Endothelial cell of umbilical vein (primary cell): ENCODE data around the gene SOX2. TPM values are rescaled to one million over a fixed set of nuclear protein-coding genes. Genes with fewer than 3 reads are reported as not detected.

ENCODE experiments used
- BruUV-seq: library from RNA; stranded (reverse); fragments of 400-500 nt; replicated peaks from 2 replicates; lab custom pipeline; 2021; lab: Mats Ljungman, UMichigan
- CTCF ChIA-PET: fragments of 300-600, 350-600 bp; sonication (Branson Sonifier 250); formaldehyde crosslinking; loops from one replicate; lab custom pipeline; 2021; ENCODE audit warnings: antibody characterized with exemption, inconsistent platforms; lab: Charles Lee
- POLR2A ChIA-PET: fragments of 300-600, 350-600 bp; sonication (Branson Sonifier 250); formaldehyde crosslinking; loops from one replicate; lab custom pipeline; 2021; ENCODE audit warnings: antibody characterized with exemption, inconsistent platforms; lab: Charles Lee
- DNase-seq: peaks from one replicate; pipeline ENCODE4 v3.0.0-alpha.2; 2011; ENCODE audit warnings: low read depth, low spot score
- FAIRE-seq: peaks from 2 replicates; lab custom pipeline; 2011; peaks lifted over from hg19 to GRCh38; lab: Jason Lieb, UNC
- H2AFZ ChIP-seq: 2 replicates; pipeline ENCODE4 v1.6.0; 2012; ENCODE audit warnings: low read depth, low read length, control low read depth, inconsistent platforms
- H3K27ac ChIP-seq: 2 replicates; pipeline ENCODE4 v1.5.1; 2011; ENCODE audit warnings: low read depth, mild to moderate bottlenecking, control low read depth, low read length, moderate library complexity; ENCODE audit not compliant: insufficient read depth
- H3K27me3 ChIP-seq, 2 experiments: 2 replicates each; pipeline versions ENCODE4 v1.6.0 to v1.6.1; 2011; ENCODE audit warnings: low read length in 2 of 2, mixed read lengths in 1 of 2; ENCODE audit not compliant: control insufficient read depth in 2 of 2, insufficient read depth in 2 of 2
- H3K36me3 ChIP-seq, 2 experiments: 2 replicates in 1 of 2; 3 replicates in 1 of 2; pipeline ENCODE4 v1.5.1; 2011; ENCODE audit warnings: low read length in 2 of 2, mild to moderate bottlenecking in 1 of 2, moderate library complexity in 1 of 2; ENCODE audit not compliant: control insufficient read depth in 2 of 2, insufficient read depth in 2 of 2; ENCODE audit errors: extremely low read depth in 1 of 2
- H3K4me1 ChIP-seq: 3 replicates; pipeline ENCODE4 v1.5.1; 2011; ENCODE audit warnings: mild to moderate bottlenecking, low read length; ENCODE audit not compliant: control insufficient read depth, insufficient read depth; ENCODE audit errors: extremely low read depth
- H3K4me2 ChIP-seq: 2 replicates; pipeline ENCODE4 v1.6.1; 2011; ENCODE audit warnings: low read length, control low read depth, mixed read lengths; ENCODE audit not compliant: insufficient read depth
- H3K4me3 ChIP-seq, 3 experiments: fragments of 200-600 bp in 1 of 3; sonication (generic), shearing (Covaris generic) in 1 of 3; replicated peaks in 1 of 3; 2 replicates each; pipeline ENCODE4 v1.5.1; 2011 to 2016; ENCODE audit warnings: control low read depth in 3 of 3, low read length in 3 of 3, mild to moderate bottlenecking in 2 of 3, inconsistent platforms in 1 of 3, low read depth in 1 of 3, moderate library complexity in 1 of 3; ENCODE audit not compliant: insufficient read depth in 1 of 3
- H3K79me2 ChIP-seq: 2 replicates; pipeline ENCODE4 v1.6.0; 2012; ENCODE audit warnings: low read length, inconsistent platforms; ENCODE audit not compliant: control insufficient read depth, insufficient read depth
- H3K9ac ChIP-seq: replicated peaks from 2 replicates; pipeline ENCODE3; 2011; ENCODE audit warnings: low read length, control low read depth; ENCODE audit not compliant: insufficient read depth; ENCODE audit errors: extremely low read depth
- H3K9me1 ChIP-seq: replicated peaks from 3 replicates; pipeline ENCODE4 v1.6.0; 2011; ENCODE audit warnings: mild to moderate bottlenecking, low read length; ENCODE audit not compliant: control insufficient read depth, insufficient read depth; ENCODE audit errors: extremely low read depth
- H3K9me3 ChIP-seq: replicated peaks from 2 replicates; pipeline ENCODE4 v1.5.1; 2012; ENCODE audit warnings: low read length, inconsistent platforms; ENCODE audit not compliant: control insufficient read depth, insufficient read depth
- H4K20me1 ChIP-seq: replicated peaks from 2 replicates; pipeline ENCODE3; 2011; ENCODE audit warnings: mild to moderate bottlenecking, low read length; ENCODE audit not compliant: control insufficient read depth, insufficient read depth; ENCODE audit errors: extremely low read depth
- CTCF ChIP-seq, 2 donors: IDR thresholded peaks; 1 replicate in 1 of 2; 2 replicates in 1 of 2; pipeline ENCODE4 v1.5.1; 2011; ENCODE audit warnings: low read length in 2 of 2, mild to moderate bottlenecking in 2 of 2, moderate library complexity in 2 of 2, control low read depth in 1 of 2, inconsistent platforms in 1 of 2, low read depth in 1 of 2; ENCODE audit not compliant: insufficient read depth in 1 of 2; ENCODE audit errors: extremely low read depth in 1 of 2
- EZH2 ChIP-seq: IDR thresholded peaks from 2 replicates; pipeline ENCODE4 v1.6.1; 2012; ENCODE audit warnings: borderline replicate concordance, low read depth, mild to moderate bottlenecking, moderate library complexity, low read length, inconsistent platforms; ENCODE audit not compliant: severe bottlenecking
- FOS ChIP-seq: IDR thresholded peaks from 2 replicates; pipeline ENCODE4 v1.6.1; 2011; ENCODE audit warnings: mild to moderate bottlenecking, low read length, moderate library complexity, borderline replicate concordance; ENCODE audit not compliant: insufficient read depth
- GATA2 ChIP-seq: IDR thresholded peaks from 2 replicates; pipeline ENCODE4 v1.7.0; 2011; ENCODE audit warnings: low read depth, mild to moderate bottlenecking, moderate library complexity, mixed read lengths, low read length; ENCODE audit not compliant: insufficient read length, insufficient read depth
- JUN ChIP-seq: IDR thresholded peaks from 2 replicates; pipeline ENCODE4 v1.6.1; 2011; ENCODE audit warnings: borderline replicate concordance, low read depth; ENCODE audit not compliant: insufficient read length, insufficient read depth
- MAX ChIP-seq: IDR thresholded peaks from 2 replicates; pipeline ENCODE4 v1.6.1; 2011; ENCODE audit not compliant: insufficient read depth, insufficient read length
- MYC ChIP-seq: IDR thresholded peaks from one replicate; pipeline ENCODE4 v1.6.1; 2011; ENCODE audit warnings: mild to moderate bottlenecking, low read depth, low read length
- POLR2A ChIP-seq: IDR thresholded peaks from 2 replicates; pipeline ENCODE4 v1.6.1; 2012; ENCODE audit warnings: low read depth, mild to moderate bottlenecking, control low read depth, low read length
- POLR2AphosphoS5 ChIP-seq: IDR thresholded peaks from 2 replicates; pipeline ENCODE4 v1.6.1; 2012; ENCODE audit warnings: low read depth, mild to moderate bottlenecking, control low read depth, low read length, moderate library complexity; ENCODE audit not compliant: insufficient read depth
- dilution Hi-C: fragments of 300-500 bp; cut with MboI; formaldehyde crosslinking; loops from one replicate; pipeline ENCODE4 v1.15.0; 2019; ENCODE audit warnings: low sequenced_read_pairs; ENCODE audit not compliant: extremely low pct_ligation_motif_present
- intact Hi-C: fragments of 100-400 bp; cut with micrococcal nuclease; formaldehyde crosslinking; loops from one replicate; pipeline ENCODE4 v1.10.0; 2022
- polyA plus RNA-seq, 4 experiments: library from polyadenylated mRNA; depleted of rRNA in 3 of 4; stranded (reverse) in 3 of 4; unstranded in 1 of 4; fragments of >200 nt; gene quantifications; 2 replicates each; pipeline versions ENCODE4 v1.2.1 to v1.2.3, GENCODE V29; 2011 to 2012; ENCODE audit warnings: missing spikeins in 1 of 4
- total RNA-seq: library from RNA; stranded (reverse); gene quantifications from 2 replicates; pipeline ENCODE4 v1.2.3, GENCODE V29; 2021

The SOX2 gene
- total and polyA plus RNA-seq, 2 donors (not counting 3 experiments of a cell fraction or from before 2014, with no cell fraction given), result 0.13 to 0.23 TPM

GRCh38 chr3:181694805-181695660, 16.7 kb upstream of the SOX2 start:
- no peak for TF ChIP-seq MAX
- peak; percentile 32 for TF ChIP-seq POLR2A
- TF ChIP-seq MYC, result no peak
- no peak for TF ChIP-seq JUN
- no peak for TF ChIP-seq FOS
- no peak for TF ChIP-seq EZH2
- TF ChIP-seq CTCF (IDR thresholded peaks at IDR 0.05; ENCODE audit: extremely low read depth in 1 of 2, insufficient read depth in 1 of 2, low read depth in 1 of 2, low read length in 2 of 2), result peak; percentile 47 to 50
- TF ChIP-seq POLR2AphosphoS5, result peak; percentile 45
- TF ChIP-seq GATA2, result no peak
- H3K4me3 ChIP-seq, result peak overlapping the region; percentile 26 to 57 (median 37)
- no peaks in the 10 kb centered on the region for H3K27me3 ChIP-seq
- peak overlapping the region; percentile 72 for H3K4me2 ChIP-seq
- FAIRE-seq (no peak), DNase-seq (peak; percentile 66)
- no peaks in the 10 kb centered on the region for H4K20me1 ChIP-seq
- no peaks in the 10 kb centered on the region for H3K79me2 ChIP-seq
- intact Hi-C loops, result loop anchor here (1.0 kb wide), 1 partner anchor 63 kb away; no protein-coding TSS in a partner anchor
- H3K9me3 ChIP-seq, result no peaks in the 10 kb centered on the region
- peaks cover 21% of the 10 kb centered on the region for H3K4me1 ChIP-seq
- peak overlapping the region; percentile 44 for H3K27ac ChIP-seq
- peak overlapping the region; percentile 97 for H2AFZ ChIP-seq
- H3K9me1 ChIP-seq, result no peaks in the 10 kb centered on the region
- dilution Hi-C loops, result no loop called here
- H3K36me3 ChIP-seq, result no peaks in the 10 kb centered on the region
- TSS peak; percentile 34 for BruUV-seq
- ChIA-PET POLR2A (no interaction called here), CTCF (interaction anchor here (0.6 to 2.1 kb wide), 6 partner anchors 31 to 368 kb away, joined by 3 to 10 read pairs (median 4); no protein-coding TSS in a partner anchor)
- peak overlapping the region; percentile 70 for H3K9ac ChIP-seq
